ENCODE results near the gene FILIP1L. TPM values are rescaled to one million over a fixed set of nuclear protein-coding genes. Genes with fewer than 3 reads are reported as not detected.

The FILIP1L gene
- polyA plus RNA-seq, 3 donors, result 0.13 to 0.40 (median 0.25) TPM

GRCh38 chr3:99866261-99866761, 248.0 kb downstream of the FILIP1L start:
- H3K27me3 Mint-ChIP-seq (ENCODE audit: low read depth in 3 of 3), result no peaks in the 10 kb centered on the region
- no peak overlapping the region for H3K4me3 Mint-ChIP-seq
- Histone ChIP-seq H3K27ac (ENCODE audit: low read depth in 1 of 2, low read length in 2 of 2) (no peak overlapping the region), H2AFZ (ENCODE audit: insufficient read depth, low read depth, low read length, poor library complexity, severe bottlenecking) (no peak overlapping the region), H3K79me2 (ENCODE audit: insufficient read depth, low read length) (no peaks in the 10 kb centered on the region), H3K9ac (ENCODE audit: insufficient read depth, low read length, poor library complexity, severe bottlenecking) (no peak overlapping the region), H3K27me3 (ENCODE audit: control insufficient read depth in 2 of 2, insufficient read depth in 2 of 2, low read length in 2 of 2) (no peaks in the 10 kb centered on the region), H3K4me2 (replicated peaks; ENCODE audit: extremely low read depth, low read length, poor library complexity, severe bottlenecking) (no peak overlapping the region), H3K36me3 (replicated peaks in 1 of 2; ENCODE audit: control insufficient read depth in 1 of 2, insufficient read depth in 2 of 2, low read length in 2 of 2) (no peaks in the 10 kb centered on the region), H3K9me3 (replicated peaks in 1 of 2; ENCODE audit: control insufficient read depth in 1 of 2, insufficient read depth in 1 of 2, low read length in 2 of 2) (no peaks in the 10 kb centered on the region), H3K4me3 (replicated peaks in 1 of 3; ENCODE audit: low read depth in 2 of 3, low read length in 3 of 3) (no peak overlapping the region), H3K4me1 (ENCODE audit: control insufficient read depth in 1 of 2, insufficient read depth in 2 of 2, low read length in 2 of 2) (no peaks in the 10 kb centered on the region), H4K20me1 (ENCODE audit: insufficient read depth, low read length) (no peaks in the 10 kb centered on the region)
- no peak for TF ChIP-seq CTCF (IDR thresholded peaks at IDR 0.05)
- H3K36me3 Mint-ChIP-seq, result no peaks in the 10 kb centered on the region
- no peaks in the 10 kb centered on the region for H3K4me1 Mint-ChIP-seq
- intact Hi-C loops (cut with micrococcal nuclease), result no loop called here
- no peak overlapping the region for H3K27ac Mint-ChIP-seq
- DNase-seq, result no peak
- no CpG with 5 or more reads among the region's 3 CpGs for WGBS (ENCODE audit: insufficient coverage)
- H3K9me3 Mint-ChIP-seq, result no peaks in the 10 kb centered on the region

- intact Hi-C loops (cut with micrococcal nuclease), result no loop called here
- Histone ChIP-seq H3K4me2 (replicated peaks; ENCODE audit: extremely low read depth, low read length, poor library complexity, severe bottlenecking) (no peak overlapping the region), H3K9ac (ENCODE audit: insufficient read depth, low read length, poor library complexity, severe bottlenecking) (no peak overlapping the region), H4K20me1 (ENCODE audit: insufficient read depth, low read length) (no peaks in the 10 kb centered on the region), H3K79me2 (ENCODE audit: insufficient read depth, low read length) (no peaks in the 10 kb centered on the region), H3K4me1 (ENCODE audit: control insufficient read depth in 1 of 2, insufficient read depth in 2 of 2, low read length in 2 of 2) (no peaks in the 10 kb centered on the region), H3K4me3 (replicated peaks in 1 of 3; ENCODE audit: low read depth in 2 of 3, low read length in 3 of 3) (no peak overlapping the region), H3K27ac (ENCODE audit: low read depth in 1 of 2, low read length in 2 of 2) (no peak overlapping the region), H3K27me3 (ENCODE audit: control insufficient read depth in 2 of 2, insufficient read depth in 2 of 2, low read length in 2 of 2) (no peaks in the 10 kb centered on the region), H3K9me3 (replicated peaks in 1 of 2; ENCODE audit: control insufficient read depth in 1 of 2, insufficient read depth in 1 of 2, low read length in 2 of 2) (no peaks in the 10 kb centered on the region), H2AFZ (ENCODE audit: insufficient read depth, low read depth, low read length, poor library complexity, severe bottlenecking) (no peak overlapping the region), H3K36me3 (replicated peaks in 1 of 2; ENCODE audit: control insufficient read depth in 1 of 2, insufficient read depth in 2 of 2, low read length in 2 of 2) (no peaks in the 10 kb centered on the region)
- no peaks in the 10 kb centered on the region for H3K9me3 Mint-ChIP-seq
- H3K4me1 Mint-ChIP-seq, result no peaks in the 10 kb centered on the region
- no peak overlapping the region for H3K4me3 Mint-ChIP-seq
- no peak overlapping the region for H3K27ac Mint-ChIP-seq
- no peaks in the 10 kb centered on the region for H3K27me3 Mint-ChIP-seq (ENCODE audit: low read depth in 3 of 3)
- no CpG with 5 or more reads among the region's 1 CpG for WGBS (ENCODE audit: insufficient coverage)
- no peak for TF ChIP-seq CTCF (IDR thresholded peaks at IDR 0.05)
- DNase-seq, result no peak
- H3K36me3 Mint-ChIP-seq, result no peaks in the 10 kb centered on the region
Measured at GRCh38 chr3:99865321-99865720, 249.0 kb downstream of the FILIP1L start.

All from CD14-positive monocyte (primary cell).